Astrocyte (in vitro differentiated cells and primary cell): ENCODE data around the gene USP13. TPM values are rescaled to one million over a fixed set of nuclear protein-coding genes. Genes with fewer than 3 reads are reported as not detected.

ENCODE experiments used
- DNase-seq: peaks from one replicate; pipeline ENCODE4 v3.0.0-alpha.2; 2010; ENCODE audit warnings: low read depth
- FAIRE-seq: peaks from 2 replicates; lab custom pipeline; 2011; peaks lifted over from hg19 to GRCh38; lab: Jason Lieb, UNC
- H2AFZ ChIP-seq: 2 replicates; pipeline ENCODE4 v1.6.0; 2012; ENCODE audit warnings: low read depth, low read length, inconsistent platforms
- H3K27ac ChIP-seq: 2 replicates; pipeline ENCODE4 v1.5.1; 2011; ENCODE audit warnings: low read depth, low read length, inconsistent platforms
- H3K27me3 ChIP-seq: 2 replicates; pipeline ENCODE4 v1.6.0; 2011; ENCODE audit warnings: low read length, inconsistent platforms; ENCODE audit not compliant: insufficient read depth
- H3K36me3 ChIP-seq: 2 replicates; pipeline ENCODE4 v1.5.1; 2011; ENCODE audit warnings: low read length, inconsistent platforms; ENCODE audit not compliant: insufficient read depth
- H3K4me1 ChIP-seq: 2 replicates; pipeline ENCODE4 v1.5.1; 2011; ENCODE audit warnings: low read length, inconsistent platforms; ENCODE audit not compliant: insufficient read depth
- H3K4me2 ChIP-seq: 2 replicates; pipeline ENCODE4 v1.6.0; 2012; ENCODE audit warnings: low read length, inconsistent platforms
- H3K4me3 ChIP-seq: 2 replicates; pipeline ENCODE4 v1.5.1; 2011; ENCODE audit warnings: low read depth, mild to moderate bottlenecking, low read length, inconsistent platforms; ENCODE audit not compliant: insufficient read depth
- H3K79me2 ChIP-seq: 2 replicates; pipeline ENCODE4 v1.6.0; 2012; ENCODE audit warnings: mild to moderate bottlenecking, low read length, inconsistent platforms; ENCODE audit not compliant: insufficient read depth
- H3K9ac ChIP-seq: 2 replicates; pipeline ENCODE4 v1.6.0; 2012; ENCODE audit warnings: mild to moderate bottlenecking, low read length, inconsistent platforms
- H3K9me3 ChIP-seq: 2 replicates; pipeline ENCODE4 v1.5.1; 2012; ENCODE audit warnings: low read depth, mild to moderate bottlenecking, low read length, inconsistent platforms; ENCODE audit not compliant: insufficient read depth
- H4K20me1 ChIP-seq: 2 replicates; pipeline ENCODE4 v1.6.0; 2012; ENCODE audit warnings: low read length, inconsistent platforms; ENCODE audit not compliant: insufficient read depth
- H3K27ac Mint-ChIP-seq: one replicate; pipeline ENCODE4 v1.8.0; 2021; ENCODE audit warnings: mild to moderate bottlenecking, mixed read lengths; ENCODE audit not compliant: unreplicated experiment
- H3K27me3 Mint-ChIP-seq: one replicate; pipeline ENCODE4 v1.8.0; 2021; ENCODE audit warnings: low read depth, mixed read lengths; ENCODE audit not compliant: unreplicated experiment
- H3K36me3 Mint-ChIP-seq: one replicate; pipeline ENCODE4 v1.8.0; 2021; ENCODE audit warnings: low read depth, mixed read lengths; ENCODE audit not compliant: unreplicated experiment
- H3K4me1 Mint-ChIP-seq: one replicate; pipeline ENCODE4 v1.8.0; 2021; ENCODE audit warnings: low read depth, mixed read lengths; ENCODE audit not compliant: unreplicated experiment
- H3K4me3 Mint-ChIP-seq: one replicate; pipeline ENCODE4 v1.8.0; 2021; ENCODE audit warnings: mild to moderate bottlenecking, moderate library complexity, mixed read lengths; ENCODE audit not compliant: unreplicated experiment
- H3K9me3 Mint-ChIP-seq: one replicate; pipeline ENCODE4 v1.8.0; 2021; ENCODE audit warnings: mild to moderate bottlenecking, mixed read lengths; ENCODE audit not compliant: unreplicated experiment
- EZH2 ChIP-seq: IDR thresholded peaks from 2 replicates; pipeline ENCODE4 v1.6.1; 2012; ENCODE audit warnings: mild to moderate bottlenecking, low read length, inconsistent platforms; ENCODE audit not compliant: insufficient read depth
- total RNA-seq: library from RNA; stranded (reverse); gene quantifications from 2 replicates; pipeline ENCODE4 v1.2.1, GENCODE V29; 2021
- TF ChIP-seq, protein P1 (sequence below): IDR thresholded peaks from 2 replicates; pipeline ENCODE4 v1.5.1; 2011; ENCODE audit warnings: low read depth, mild to moderate bottlenecking, inconsistent platforms, low read length, moderate library complexity; ENCODE audit not compliant: insufficient read depth

USP13 gene
- total RNA-seq, 1 donor from 2014 or later = 7.4 TPM

DNA sequence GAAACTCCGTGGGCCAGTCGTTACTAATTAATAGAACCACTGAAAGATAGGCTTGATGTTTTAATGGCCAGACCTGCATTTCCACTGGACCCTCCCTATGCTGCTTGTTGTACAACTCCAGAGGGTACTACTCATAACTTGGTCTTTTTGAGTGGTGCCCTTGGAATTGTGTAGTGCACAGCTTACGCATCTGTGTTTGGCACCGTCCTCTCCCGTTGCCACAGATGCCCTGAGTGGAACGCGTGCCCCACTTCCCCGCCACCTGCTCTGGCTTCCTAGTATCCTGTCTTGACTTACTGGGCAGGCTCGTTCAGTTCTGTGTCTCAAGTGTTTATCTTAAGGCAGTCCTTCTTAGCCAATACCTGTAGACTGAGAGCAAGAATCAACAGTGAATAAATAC is 78.7 kb downstream of the USP13 start:
- no peak overlapping the region for H3K4me3 Mint-ChIP-seq
- no peak overlapping the region for H3K27ac Mint-ChIP-seq
- H3K4me1 Mint-ChIP-seq = peaks cover 7% of the 10 kb centered on the region
- Histone ChIP-seq H3K79me2 (no peaks in the 10 kb centered on the region), H3K4me1 (no peaks in the 10 kb centered on the region), H4K20me1 (no peaks in the 10 kb centered on the region), H3K9ac (no peak overlapping the region), H3K4me3 (no peak overlapping the region), H3K9me3 (no peaks in the 10 kb centered on the region), H3K4me2 (no peak overlapping the region), H3K27me3 (no peaks in the 10 kb centered on the region), H3K27ac (no peak overlapping the region), H2AFZ (no peak overlapping the region), H3K36me3 (peaks cover 11% of the 10 kb centered on the region)
- H3K36me3 Mint-ChIP-seq = peaks cover 17% of the 10 kb centered on the region
- H3K27me3 Mint-ChIP-seq = no peaks in the 10 kb centered on the region
- no peak for FAIRE-seq
- H3K9me3 Mint-ChIP-seq = no peaks in the 10 kb centered on the region
- no peak for TF ChIP-seq EZH2
- TF ChIP-seq, protein P1, sequence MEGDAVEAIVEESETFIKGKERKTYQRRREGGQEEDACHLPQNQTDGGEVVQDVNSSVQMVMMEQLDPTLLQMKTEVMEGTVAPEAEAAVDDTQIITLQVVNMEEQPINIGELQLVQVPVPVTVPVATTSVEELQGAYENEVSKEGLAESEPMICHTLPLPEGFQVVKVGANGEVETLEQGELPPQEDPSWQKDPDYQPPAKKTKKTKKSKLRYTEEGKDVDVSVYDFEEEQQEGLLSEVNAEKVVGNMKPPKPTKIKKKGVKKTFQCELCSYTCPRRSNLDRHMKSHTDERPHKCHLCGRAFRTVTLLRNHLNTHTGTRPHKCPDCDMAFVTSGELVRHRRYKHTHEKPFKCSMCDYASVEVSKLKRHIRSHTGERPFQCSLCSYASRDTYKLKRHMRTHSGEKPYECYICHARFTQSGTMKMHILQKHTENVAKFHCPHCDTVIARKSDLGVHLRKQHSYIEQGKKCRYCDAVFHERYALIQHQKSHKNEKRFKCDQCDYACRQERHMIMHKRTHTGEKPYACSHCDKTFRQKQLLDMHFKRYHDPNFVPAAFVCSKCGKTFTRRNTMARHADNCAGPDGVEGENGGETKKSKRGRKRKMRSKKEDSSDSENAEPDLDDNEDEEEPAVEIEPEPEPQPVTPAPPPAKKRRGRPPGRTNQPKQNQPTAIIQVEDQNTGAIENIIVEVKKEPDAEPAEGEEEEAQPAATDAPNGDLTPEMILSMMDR = no peak
- DNase-seq = no peak

DNA sequence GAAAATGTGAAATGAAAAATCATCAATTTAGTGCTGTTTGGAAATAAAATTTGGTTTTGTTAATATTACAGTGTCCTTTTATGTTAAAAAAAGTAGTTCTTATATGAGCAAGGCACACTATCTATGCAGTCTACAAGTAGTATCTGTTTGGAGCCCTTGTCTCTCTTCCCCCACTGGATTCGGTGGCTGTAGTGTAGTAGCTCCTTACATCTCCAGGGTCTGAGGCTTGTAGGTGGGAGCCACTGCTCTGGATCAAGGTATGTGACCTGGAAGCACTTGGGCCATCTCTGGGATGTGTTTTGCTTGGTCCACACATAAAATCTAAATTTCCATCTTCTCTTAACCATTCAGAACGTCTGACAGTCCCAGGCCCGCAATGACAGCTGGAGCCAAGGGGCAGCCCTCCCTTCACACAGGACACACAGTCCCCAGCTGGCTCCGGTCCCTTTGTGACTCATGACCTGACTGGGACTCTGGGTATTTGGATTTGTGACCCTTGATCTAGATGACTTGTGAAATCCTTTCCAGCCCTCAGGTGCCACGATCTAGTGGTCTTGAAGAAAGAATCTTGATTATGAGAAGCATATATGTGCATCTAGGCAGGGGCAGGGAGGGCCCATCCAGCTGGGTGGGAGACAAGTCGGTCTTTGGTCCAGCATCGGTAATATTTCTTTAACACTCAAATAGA is 80.0 kb downstream of the USP13 start:
- Histone ChIP-seq H2AFZ (no peak overlapping the region), H3K4me2 (no peak overlapping the region), H3K79me2 (no peaks in the 10 kb centered on the region), H3K9ac (no peak overlapping the region), H3K27ac (no peak overlapping the region), H3K36me3 (peaks cover 11% of the 10 kb centered on the region), H3K4me3 (no peak overlapping the region), H3K27me3 (no peaks in the 10 kb centered on the region), H3K4me1 (no peaks in the 10 kb centered on the region), H4K20me1 (peaks cover 4% of the 10 kb centered on the region), H3K9me3 (no peaks in the 10 kb centered on the region)
- no peak overlapping the region for H3K4me3 Mint-ChIP-seq
- no peak overlapping the region for H3K27ac Mint-ChIP-seq
- H3K4me1 Mint-ChIP-seq = peaks cover 7% of the 10 kb centered on the region
- FAIRE-seq (no peak), DNase-seq (no peak)
- H3K36me3 Mint-ChIP-seq = peaks cover 17% of the 10 kb centered on the region
- H3K9me3 Mint-ChIP-seq = no peaks in the 10 kb centered on the region
- TF ChIP-seq, protein P1 = no peak
- TF ChIP-seq EZH2 = no peak
- no peaks in the 10 kb centered on the region for H3K27me3 Mint-ChIP-seq

DNA sequence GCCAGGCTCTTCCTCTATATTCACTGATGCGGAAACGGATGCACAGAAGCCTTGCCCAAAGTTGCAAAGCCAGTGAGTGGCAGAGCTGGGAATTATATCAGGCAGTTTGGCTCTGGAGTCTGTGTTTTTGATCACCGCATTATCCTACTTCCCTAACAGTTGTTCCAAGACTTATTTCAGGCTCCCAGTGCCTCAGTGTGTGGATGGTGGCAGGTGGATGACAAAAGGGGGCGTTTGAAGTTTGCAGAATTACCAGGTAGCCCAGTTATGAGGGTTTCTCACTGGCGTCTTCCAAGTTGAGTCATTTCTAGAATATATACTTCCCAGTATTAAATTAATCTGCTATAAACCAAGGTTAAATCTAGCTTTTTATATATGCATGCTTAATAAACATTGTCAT is 81.0 kb downstream of the USP13 start:
- no peak overlapping the region for H3K27ac ChIP-seq
- no peaks in the 10 kb centered on the region for H3K27me3 ChIP-seq
- H3K4me1 Mint-ChIP-seq = peaks cover 7% of the 10 kb centered on the region
- DNase-seq = no peak
- H3K9me3 Mint-ChIP-seq = no peaks in the 10 kb centered on the region
- FAIRE-seq = no peak
- no peak overlapping the region for H3K4me3 ChIP-seq
- no peaks in the 10 kb centered on the region for H3K4me1 ChIP-seq
- no peaks in the 10 kb centered on the region for H3K9me3 ChIP-seq
- H4K20me1 ChIP-seq = peaks cover 4% of the 10 kb centered on the region
- no peak overlapping the region for H2AFZ ChIP-seq
- H3K27me3 Mint-ChIP-seq = no peaks in the 10 kb centered on the region
- no peak overlapping the region for H3K4me3 Mint-ChIP-seq
- no peaks in the 10 kb centered on the region for H3K79me2 ChIP-seq
- peaks cover 11% of the 10 kb centered on the region for H3K36me3 ChIP-seq
- no peak overlapping the region for H3K9ac ChIP-seq
- no peak overlapping the region for H3K4me2 ChIP-seq
- H3K36me3 Mint-ChIP-seq = peaks cover 19% of the 10 kb centered on the region
- no peak for TF ChIP-seq EZH2
- TF ChIP-seq, protein P1 = no peak
- peak overlapping the region; percentile 53 for H3K27ac Mint-ChIP-seq
